Pancreas (tissue), 10 donors: Measurements from ENCODE around the gene PLVAP. TPM values are rescaled to one million over a fixed set of nuclear protein-coding genes. Genes with fewer than 3 reads are reported as not detected.
"Not testable (repeated sequence)": the region's sequence is repeated elsewhere in the genome, so short reads cannot be mapped to it uniquely, and the experiment has no call there.

Source experiments
- ATAC-seq, 4 donors: fragments of 200-7000 bp; cut with Tn5 transposase; one replicate each; pipeline versions ENCODE4 v1.8.0 to v1.9.1; 2020; ENCODE audit warnings: mild to moderate bottlenecking in 4 of 4, moderate library complexity in 4 of 4
- DNase-seq, 6 donors: peaks; one replicate each; pipeline ENCODE4 v3.0.0-alpha.2; 2020
- FAIRE-seq: peaks from 2 replicates; lab custom pipeline; 2012; peaks lifted over from hg19 to GRCh38; lab: Jason Lieb, UNC
- H3K27ac ChIP-seq, 4 donors: fragments of 200-600 bp; sonication (generic); 1 replicate in 3 of 4; 2 replicates in 1 of 4; pipeline versions ENCODE4 v1.5.0 to v1.8.0; 2020
- H3K27me3 ChIP-seq, 4 donors: fragments of 200-600 bp; one replicate each; pipeline ENCODE4 v1.8.0; 2021
- H3K36me3 ChIP-seq, 3 donors: fragments of 200-600 bp; sonication (generic) in 1 of 3; one replicate each; pipeline versions ENCODE4 v1.5.0 to v1.8.0; 2020 to 2021
- H3K4me1 ChIP-seq, 3 donors: fragments of 200-600 bp; one replicate each; pipeline ENCODE4 v1.8.0; 2021
- H3K4me3 ChIP-seq, 4 donors: fragments of 200-600 bp; sonication (generic) in 2 of 4; one replicate each; pipeline versions ENCODE4 v1.5.0 to v1.8.0; 2020 to 2021
- H3K9me3 ChIP-seq, 4 donors: fragments of 200-600 bp; one replicate each; pipeline ENCODE4 v1.8.0; 2021
- WGBS, 2 donors: extraction: QIAGEN DNeasy Blood & Tissue Kit; methylation state at CpG; one replicate each; pipeline ENCODE4 v1.1.7; 2013; 5-methylcytosine and 5-hydroxymethylcytosine counted together
- intact Hi-C, 3 donors: fragments of 100-400 bp; cut with DNase I; formaldehyde crosslinking; loops; one replicate each; pipeline versions ENCODE4 v1.11.1 to v1.14.2; 2022
- polyA plus RNA-seq, 2 donors: library from polyadenylated mRNA; stranded (reverse); fragments of 200-250 nt; gene quantifications; one replicate each; pipeline ENCODE4 v1.2.3, GENCODE V29; 2013
- total RNA-seq, 6 donors: library from RNA; stranded (reverse); fragmentation: NEBNext Ultra II Directional in 4 of 6; extraction: Animal tissue kit (Norgen Biotek cat#: 25700) in 4 of 6; gene quantifications; one replicate each; pipeline versions ENCODE4 v1.2.1 to v1.2.4, GENCODE V29; 2021 to 2023
- TF ChIP-seq, protein P1 (sequence below), 4 donors: fragments of 200-600 bp; sonication (generic) in 3 of 4; IDR thresholded peaks; one replicate each; pipeline versions ENCODE4 v1.5.0 to v1.8.0; 2021; ENCODE audit warnings: antibody characterized with exemption in 4 of 4
- donor health status: healthy with polysubstance abuse.
- donor health status: DM: no; HTN: no; CAD: no; lungs with moderate emphysema.
- donor health status: DM: no; HTN: no; CAD: no.
- donor health status: control.
- donor health status: control.
- donor health status: Bipolar disorder and iron deficiency.
- donor health status: DM: yes; HTN: yes; CAD: no.
- donor health status: DM: no; HTN: no; CAD: no.
- donor health status: DM: no; HTN: no; CAD: no.
- donor health status: DM: yes; HTN: yes; CAD: no.

Gene PLVAP
- total and polyA plus RNA-seq, 8 donors = 32.0 to 87.6 (median 69.1) TPM

DNA sequence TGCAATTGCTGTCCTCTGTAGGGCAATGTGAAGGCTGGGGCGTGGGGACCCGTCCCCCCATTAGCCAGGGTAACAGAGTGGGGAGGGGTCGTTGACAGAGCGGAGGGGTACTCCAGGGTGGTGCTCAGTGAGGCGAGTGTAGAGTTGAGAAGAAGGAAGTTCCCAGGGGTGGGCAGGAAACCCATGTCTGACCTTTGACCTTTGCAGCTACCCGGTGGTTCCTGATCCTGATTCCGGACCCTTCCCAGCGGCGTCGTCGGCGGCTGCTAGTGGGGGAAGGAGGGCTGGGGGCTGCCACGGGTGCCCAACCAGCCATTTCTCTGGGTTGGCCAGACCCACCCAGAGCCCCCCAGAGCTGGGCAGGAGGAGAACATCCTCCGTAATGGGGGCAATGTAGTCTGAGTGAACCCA, 2.1 kb upstream of the PLVAP start:
- no peak for ATAC-seq

DNA sequence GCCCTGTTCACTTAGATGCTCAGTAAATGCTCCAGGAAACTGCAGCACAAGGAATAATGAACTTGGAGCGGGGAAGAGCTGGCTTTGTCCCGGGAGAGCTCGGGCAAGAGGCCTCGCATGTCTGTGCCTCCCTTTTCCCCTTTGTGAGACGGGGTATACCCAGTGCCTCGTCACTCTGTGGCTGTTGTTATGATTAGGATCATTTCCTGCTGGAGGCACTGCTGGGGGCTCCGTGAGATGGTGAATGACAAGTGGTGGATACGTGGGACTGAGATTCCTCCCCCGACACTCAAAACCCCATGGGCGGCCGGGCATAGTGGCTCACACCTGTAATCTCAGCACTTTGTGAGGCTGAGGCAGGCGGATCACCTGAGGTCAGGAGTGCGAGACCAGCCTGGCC, 1.1 kb upstream of the PLVAP start:
- no peak for ATAC-seq
- WGBS, 2 donors = 61 to 64% methylated on average over 13 of the region's 13 CpGs

More for the DNA sequence above, 2.1 kb upstream of the PLVAP start:
- TF ChIP-seq, protein P1, sequence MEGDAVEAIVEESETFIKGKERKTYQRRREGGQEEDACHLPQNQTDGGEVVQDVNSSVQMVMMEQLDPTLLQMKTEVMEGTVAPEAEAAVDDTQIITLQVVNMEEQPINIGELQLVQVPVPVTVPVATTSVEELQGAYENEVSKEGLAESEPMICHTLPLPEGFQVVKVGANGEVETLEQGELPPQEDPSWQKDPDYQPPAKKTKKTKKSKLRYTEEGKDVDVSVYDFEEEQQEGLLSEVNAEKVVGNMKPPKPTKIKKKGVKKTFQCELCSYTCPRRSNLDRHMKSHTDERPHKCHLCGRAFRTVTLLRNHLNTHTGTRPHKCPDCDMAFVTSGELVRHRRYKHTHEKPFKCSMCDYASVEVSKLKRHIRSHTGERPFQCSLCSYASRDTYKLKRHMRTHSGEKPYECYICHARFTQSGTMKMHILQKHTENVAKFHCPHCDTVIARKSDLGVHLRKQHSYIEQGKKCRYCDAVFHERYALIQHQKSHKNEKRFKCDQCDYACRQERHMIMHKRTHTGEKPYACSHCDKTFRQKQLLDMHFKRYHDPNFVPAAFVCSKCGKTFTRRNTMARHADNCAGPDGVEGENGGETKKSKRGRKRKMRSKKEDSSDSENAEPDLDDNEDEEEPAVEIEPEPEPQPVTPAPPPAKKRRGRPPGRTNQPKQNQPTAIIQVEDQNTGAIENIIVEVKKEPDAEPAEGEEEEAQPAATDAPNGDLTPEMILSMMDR (IDR thresholded peaks at IDR 0.05) = no peak
- Histone ChIP-seq H3K36me3 (no peaks in the 10 kb centered on the region), H3K4me3 (no peak overlapping the region), H3K27me3 (no peaks in the 10 kb centered on the region), H3K9me3 (no peaks in the 10 kb centered on the region), H3K27ac (no peak overlapping the region), H3K4me1 (no peaks in the 10 kb centered on the region)
- FAIRE-seq (no peak), DNase-seq (no peak)
- 35 to 39% methylated on average over 14 of the region's 14 CpGs for WGBS, 2 donors
- intact Hi-C loops = no loop called here

DNA sequence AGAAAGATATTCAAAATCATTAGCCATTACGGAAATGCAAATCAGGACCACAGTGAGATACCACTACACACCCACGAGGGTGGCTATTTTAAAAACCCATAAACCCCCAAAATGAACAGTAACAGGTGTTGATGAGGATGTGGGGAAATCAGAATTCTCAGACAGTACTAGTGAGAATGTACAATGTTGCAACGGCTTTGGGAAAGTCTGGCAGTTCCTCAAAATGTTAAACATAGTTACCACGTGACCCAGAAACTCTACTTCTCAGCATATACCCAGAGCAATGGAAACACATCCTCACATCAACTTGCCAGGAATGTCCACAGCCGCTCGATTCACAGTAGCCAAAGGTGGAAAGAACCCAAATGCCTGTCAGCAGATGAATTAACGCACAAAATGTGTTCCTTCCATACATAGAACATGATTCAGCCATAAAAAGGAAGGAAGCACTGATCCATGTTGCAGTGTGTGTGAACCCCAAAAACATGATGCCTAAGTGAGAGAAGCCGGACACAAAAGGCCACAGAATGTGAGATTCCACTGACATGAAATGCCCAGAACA, 7.0 kb downstream of the PLVAP start:
- no peak for FAIRE-seq
- WGBS, 2 donors = 37 to 51% methylated on average over 8 of the region's 8 CpGs
- intact Hi-C loops = no loop called here
- Histone ChIP-seq H3K27ac (no peak overlapping the region), H3K4me3 (no peak overlapping the region), H3K4me1 (no peaks in the 10 kb centered on the region), H3K36me3 (no peaks in the 10 kb centered on the region), H3K9me3 (no peaks in the 10 kb centered on the region), H3K27me3 (no peaks in the 10 kb centered on the region)
- DNase-seq = no peak
- TF ChIP-seq, protein P1 (IDR thresholded peaks at IDR 0.05) = no peak
- ATAC-seq = peak in 2 of 4 donors; percentile 58 to 74

More for the DNA sequence above, 1.1 kb upstream of the PLVAP start:
- Histone ChIP-seq H3K4me3 (no peak overlapping the region), H3K27me3 (no peaks in the 10 kb centered on the region), H3K9me3 (no peaks in the 10 kb centered on the region), H3K4me1 (no peaks in the 10 kb centered on the region), H3K36me3 (no peaks in the 10 kb centered on the region), H3K27ac (no peak overlapping the region)
- TF ChIP-seq, protein P1 (IDR thresholded peaks at IDR 0.05) = no peak
- DNase-seq = no peak
- FAIRE-seq = no peak
- intact Hi-C loops = no loop called here

DNA sequence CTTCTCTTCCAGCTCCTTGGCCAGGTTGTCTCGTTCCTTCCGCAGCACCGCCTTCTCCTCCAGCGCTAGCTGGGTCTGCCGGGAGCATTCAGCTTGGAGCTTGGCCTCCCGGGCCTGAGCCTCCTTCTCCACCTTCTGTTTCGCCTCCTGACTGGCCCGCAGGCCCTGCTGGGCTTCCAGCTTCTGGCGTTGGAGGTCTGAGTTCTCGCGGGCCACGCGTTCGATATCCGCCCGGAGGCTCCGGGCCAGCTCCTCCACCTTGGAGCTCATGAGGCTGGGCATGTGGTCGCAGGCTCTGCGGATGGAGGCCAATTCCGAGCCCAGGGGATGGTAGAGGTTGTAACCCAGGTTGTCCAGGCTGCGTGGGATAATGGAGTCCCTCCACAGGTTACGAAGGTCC, 11.8 kb downstream of the PLVAP start:
- Histone ChIP-seq H3K27me3 (no peaks in the 10 kb centered on the region), H3K27ac (no peak overlapping the region), H3K4me3 (no peak overlapping the region), H3K9me3 (no peaks in the 10 kb centered on the region), H3K36me3 (no peaks in the 10 kb centered on the region), H3K4me1 (no peaks in the 10 kb centered on the region)
- WGBS, 2 donors = 82 to 91% methylated on average over 22 of the region's 22 CpGs
- FAIRE-seq = no peak
- DNase-seq = no peak
- no peak for ATAC-seq
- intact Hi-C loops = no loop called here
- TF ChIP-seq, protein P1 (IDR thresholded peaks at IDR 0.05) = no peak

DNA sequence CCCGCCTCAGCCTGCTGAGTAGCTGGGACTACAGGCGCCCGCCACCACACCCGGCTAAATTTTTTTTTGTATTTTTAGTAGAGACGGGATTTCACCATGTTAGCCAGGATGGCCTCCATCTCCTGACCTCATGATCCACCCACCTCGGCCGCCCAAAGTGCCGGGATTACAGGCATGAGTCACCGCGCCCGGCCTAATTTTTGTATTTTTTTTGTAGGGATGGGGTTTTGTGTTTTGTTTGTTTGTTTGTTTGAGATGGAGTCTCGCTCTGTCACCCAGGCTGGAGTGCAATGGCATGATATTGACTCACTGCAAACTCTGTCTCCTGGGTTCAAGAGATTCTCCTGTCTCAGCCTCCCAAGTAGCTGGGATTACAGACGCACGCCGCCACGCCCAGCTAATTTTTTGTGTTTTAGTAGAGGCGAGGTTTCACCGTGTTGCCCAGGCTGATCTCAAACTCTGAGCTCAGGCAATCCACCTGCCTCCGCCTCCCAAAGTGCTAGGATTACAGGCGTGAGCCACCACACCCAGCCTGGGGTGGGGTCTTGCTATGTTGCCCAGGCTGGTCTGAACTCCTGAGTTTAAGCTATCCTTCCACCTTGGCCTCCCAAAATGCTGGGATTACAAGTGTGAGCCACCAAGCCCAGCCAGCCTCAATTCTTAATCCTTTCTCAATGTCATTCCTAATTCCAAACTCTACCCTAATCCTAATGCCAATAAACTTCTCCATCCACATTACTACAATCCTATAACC, 13.1 kb downstream of the PLVAP start:
- H3K27ac ChIP-seq, intact Hi-C loops, H3K27me3 ChIP-seq, H3K4me1 ChIP-seq, H3K9me3 ChIP-seq, H3K36me3 ChIP-seq, ATAC-seq, DNase-seq, H3K4me3 ChIP-seq, FAIRE-seq: not testable (repeated sequence)
- 78 to 87% methylated on average over 19 to 20 of the region's 20 CpGs for WGBS, 2 donors
